ENCODE data around the gene TNIP1.

- TF ChIP-seq CTCF (conservative IDR thresholded peaks at IDR 0.05 in 1 of 2, IDR thresholded peaks at IDR 0.05 in 1 of 2; ENCODE audit: extremely low read depth in 1 of 2, insufficient read depth in 1 of 2, low read depth in 1 of 2, low read length in 2 of 2) (no peak), EZH2 (IDR thresholded peaks at IDR 0.05; ENCODE audit: borderline replicate concordance, low read length) (no peak)
These were observed 64.8 kb downstream of the TNIP1 start for GRCh38 chr5:151015974-151016587.
